HG03457 (cell line): ENCODE data around the gene SCN4A.
A peak's percentile ranks its signal among the peaks of the same experiment; 100 is the strongest.
"Not testable (repeated sequence)": the region's sequence is repeated elsewhere in the genome, so short reads cannot be mapped to it uniquely, and the experiment has no call there.

Source experiments
- ATAC-seq: cut with Tn5 transposase; IDR thresholded peaks from one replicate; pipeline ENCODE4 v1.9.1; 2021; ENCODE audit warnings: moderate number of reproducible peaks; ENCODE audit not compliant: unreplicated experiment

SCN4A gene

GRCh38 chr17:63972796-63973195, at the start of gene SCN4A:
Gene SCN4A (minus strand): TSS chr17:63972918. CDS start chr17:63972841, 77 bp downstream.
- no peak for ATAC-seq

GRCh38 chr17:64020056-64020766, 47.5 kb upstream of the SCN4A start, which contains the start of gene ICAM2:
Gene ICAM2 (minus strand): TSS chr17:64020633. CDS start chr17:64006691, 13,942 bp downstream.
- peak; percentile 50 for ATAC-seq

- ATAC-seq, result not testable (repeated sequence)
Measured at GRCh38 chr17:64019551-64019961, 46.8 kb upstream of the SCN4A start.

- ATAC-seq, result no peak
Measured at GRCh38 chr17:64017381-64017980, 44.8 kb upstream of the SCN4A start.

- no peak for ATAC-seq
Measured at GRCh38 chr17:64016974-64017373, 44.3 kb upstream of the SCN4A start.

GRCh38 chr17:64016231-64016784, 43.6 kb upstream of the SCN4A start:
- ATAC-seq, result no peak

GRCh38 chr17:64015447-64015846, 42.7 kb upstream of the SCN4A start:
- no peak for ATAC-seq

- ATAC-seq, result no peak
Measured at GRCh38 chr17:64009571-64010402, 37.1 kb upstream of the SCN4A start.

GRCh38 chr17:64008830-64009229, 36.1 kb upstream of the SCN4A start:
- no peak for ATAC-seq

- ATAC-seq, result no peak
Measured at GRCh38 chr17:64008346-64008745, 35.6 kb upstream of the SCN4A start.

GRCh38 chr17:64007838-64008282, 35.1 kb upstream of the SCN4A start:
- ATAC-seq, result no peak

GRCh38 chr17:64007089-64007837, 34.5 kb upstream of the SCN4A start:
- ATAC-seq, result not testable (repeated sequence)

- no peak for ATAC-seq
Measured at GRCh38 chr17:64006361-64007088, 33.8 kb upstream of the SCN4A start.

- ATAC-seq, result no peak
Measured at GRCh38 chr17:64005734-64006167, 33.0 kb upstream of the SCN4A start.

- no peak for ATAC-seq
Measured at GRCh38 chr17:64004903-64005733, 32.4 kb upstream of the SCN4A start.

- ATAC-seq, result no peak
Measured at GRCh38 chr17:64004218-64004770, 31.6 kb upstream of the SCN4A start.

GRCh38 chr17:64003526-64004121, 30.9 kb upstream of the SCN4A start:
- no peak for ATAC-seq
